ENCODE measurements around the gene CCR9.

DNA sequence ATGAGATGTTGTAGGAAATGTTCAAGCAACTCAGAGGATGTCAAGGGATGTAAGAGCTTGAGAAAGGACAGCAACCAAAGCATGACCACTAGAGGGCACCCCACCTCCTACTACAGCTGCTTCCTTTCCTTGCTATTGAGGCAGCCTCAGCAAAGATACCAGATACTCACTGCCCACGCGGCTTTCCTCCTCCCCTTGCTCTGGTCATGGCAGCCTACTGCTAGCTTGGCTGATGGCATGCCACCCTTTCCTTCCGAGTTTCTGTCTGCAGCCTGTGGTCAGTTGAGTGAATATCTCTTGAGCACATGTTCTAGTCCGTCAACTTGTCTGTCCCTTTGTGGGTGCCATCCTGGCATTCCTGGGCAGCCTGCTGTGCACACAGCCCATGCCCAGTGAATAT, 52.5 kb downstream of the CCR9 start:
- no peak for TF ChIP-seq POLR2A (IDR thresholded peaks at IDR 0.05)
- TF ChIP-seq, protein P1, sequence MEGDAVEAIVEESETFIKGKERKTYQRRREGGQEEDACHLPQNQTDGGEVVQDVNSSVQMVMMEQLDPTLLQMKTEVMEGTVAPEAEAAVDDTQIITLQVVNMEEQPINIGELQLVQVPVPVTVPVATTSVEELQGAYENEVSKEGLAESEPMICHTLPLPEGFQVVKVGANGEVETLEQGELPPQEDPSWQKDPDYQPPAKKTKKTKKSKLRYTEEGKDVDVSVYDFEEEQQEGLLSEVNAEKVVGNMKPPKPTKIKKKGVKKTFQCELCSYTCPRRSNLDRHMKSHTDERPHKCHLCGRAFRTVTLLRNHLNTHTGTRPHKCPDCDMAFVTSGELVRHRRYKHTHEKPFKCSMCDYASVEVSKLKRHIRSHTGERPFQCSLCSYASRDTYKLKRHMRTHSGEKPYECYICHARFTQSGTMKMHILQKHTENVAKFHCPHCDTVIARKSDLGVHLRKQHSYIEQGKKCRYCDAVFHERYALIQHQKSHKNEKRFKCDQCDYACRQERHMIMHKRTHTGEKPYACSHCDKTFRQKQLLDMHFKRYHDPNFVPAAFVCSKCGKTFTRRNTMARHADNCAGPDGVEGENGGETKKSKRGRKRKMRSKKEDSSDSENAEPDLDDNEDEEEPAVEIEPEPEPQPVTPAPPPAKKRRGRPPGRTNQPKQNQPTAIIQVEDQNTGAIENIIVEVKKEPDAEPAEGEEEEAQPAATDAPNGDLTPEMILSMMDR (IDR thresholded peaks at IDR 0.05) = peak; percentile 84 to 91 (median 87)

Measured in transverse colon (tissue), 3 donors.